SK-N-SH treated with all-trans-retinoic acid at 6 μM for 48 hours (cell line): Measurements from ENCODE around the gene RALGPS1.

ENCODE experiments used
- ATAC-seq: fragments of 200-7000 bp; cut with Tn5 transposase; 3 replicates; pipeline ENCODE4 v1.9.1; 2020; ENCODE audit warnings: mild to moderate bottlenecking, moderate library complexity
- BACH2 ChIP-seq: fragments of 250-450 bp; sonication (Bioruptor Pico); IDR thresholded peaks from 2 replicates; pipeline ENCODE4 v1.9.0; 2021; ENCODE audit warnings: mild to moderate bottlenecking, borderline replicate concordance
- CREB5 ChIP-seq: fragments of 250-450 bp; sonication (Bioruptor Pico); IDR thresholded peaks from 2 replicates; pipeline ENCODE4 v1.5.1; 2020; ENCODE audit warnings: low read depth, mild to moderate bottlenecking, moderate library complexity
- CSDC2 ChIP-seq: fragments of 250-450 bp; sonication (Bioruptor Pico); IDR thresholded peaks from 2 replicates; pipeline ENCODE4 v1.5.0; 2020; ENCODE audit warnings: mild to moderate bottlenecking, moderate library complexity
- CSRNP3 ChIP-seq: fragments of 250-450 bp; sonication (Bioruptor Pico); IDR thresholded peaks from 2 replicates; pipeline ENCODE4 v1.5.1; 2021; ENCODE audit warnings: mild to moderate bottlenecking, moderate library complexity
- ESRRG ChIP-seq: fragments of 250-450 bp; sonication (Bioruptor Pico); IDR thresholded peaks from 2 replicates; pipeline ENCODE4 v1.6.1; 2021; ENCODE audit warnings: mild to moderate bottlenecking
- GLIS3 ChIP-seq: fragments of 250-450 bp; sonication (Bioruptor Pico); IDR thresholded peaks from 2 replicates; pipeline ENCODE4 v1.5.0; 2020; ENCODE audit warnings: mild to moderate bottlenecking, moderate library complexity
- ISL1 ChIP-seq: fragments of 250-450 bp; sonication (Bioruptor Pico); IDR thresholded peaks from 2 replicates; pipeline ENCODE4 v2.1.2; 2022; ENCODE audit warnings: mild to moderate bottlenecking, moderate library complexity
- OSR1 ChIP-seq: fragments of 250-450 bp; sonication (Bioruptor Pico); IDR thresholded peaks from 2 replicates; pipeline ENCODE4 v1.8.0; 2022; ENCODE audit warnings: moderate library complexity, mild to moderate bottlenecking, inconsistent platforms
- PATZ1 ChIP-seq: fragments of 250-450 bp; sonication (Bioruptor Pico); IDR thresholded peaks from 2 replicates; pipeline ENCODE4 v1.8.0; 2020; ENCODE audit warnings: mild to moderate bottlenecking, moderate library complexity, borderline replicate concordance
- POU6F1 ChIP-seq: fragments of 250-450 bp; sonication (Bioruptor Pico); IDR thresholded peaks from 2 replicates; pipeline ENCODE4 v1.8.0; 2021; ENCODE audit warnings: low read depth, mild to moderate bottlenecking, moderate library complexity, borderline replicate concordance
- PPARA ChIP-seq: fragments of 250-450 bp; sonication (Bioruptor Pico); IDR thresholded peaks from 2 replicates; pipeline ENCODE4 v1.5.0; 2020; ENCODE audit warnings: mild to moderate bottlenecking, borderline replicate concordance
- SNAI2 ChIP-seq: fragments of 250-450 bp; sonication (Bioruptor Pico); IDR thresholded peaks from 2 replicates; pipeline ENCODE4 v1.5.0; 2020; ENCODE audit warnings: mild to moderate bottlenecking, moderate library complexity
- TCF4 ChIP-seq: fragments of 250-450 bp; sonication (Bioruptor Pico); IDR thresholded peaks from 2 replicates; pipeline ENCODE4 v1.8.0; 2021; ENCODE audit warnings: mild to moderate bottlenecking, moderate library complexity, borderline replicate concordance
- TOX ChIP-seq: fragments of 250-450 bp; sonication (Bioruptor Pico); IDR thresholded peaks from 2 replicates; pipeline ENCODE4 v1.8.0; 2021; ENCODE audit warnings: mild to moderate bottlenecking, moderate library complexity, borderline replicate concordance
- TSHZ2 ChIP-seq: fragments of 250-450 bp; sonication (Bioruptor Pico); IDR thresholded peaks from 2 replicates; pipeline ENCODE4 v1.5.0; 2020; ENCODE audit warnings: mild to moderate bottlenecking, moderate library complexity
- ZC3H10 ChIP-seq: fragments of 250-450 bp; sonication (Bioruptor Pico); IDR thresholded peaks from 2 replicates; pipeline ENCODE4 v1.5.1; 2021; ENCODE audit warnings: mild to moderate bottlenecking, moderate library complexity
- ZFP3 ChIP-seq: fragments of 250-450 bp; sonication (Bioruptor Pico); IDR thresholded peaks from 2 replicates; pipeline ENCODE4 v1.5.0; 2020; ENCODE audit warnings: mild to moderate bottlenecking, moderate library complexity
- ZNF565 ChIP-seq: fragments of 450-650 bp; formaldehyde crosslinking; conservative IDR thresholded peaks from 2 replicates; pipeline ENCODE4 v1.5.0; 2020; ENCODE audit warnings: low read depth, mild to moderate bottlenecking, moderate library complexity
- ZNF70 ChIP-seq: fragments of 450-650 bp; formaldehyde crosslinking; IDR thresholded peaks from 2 replicates; pipeline ENCODE4 v1.5.0; 2020; ENCODE audit warnings: mild to moderate bottlenecking, moderate library complexity
- ZNF8 ChIP-seq: fragments of 450-650 bp; formaldehyde crosslinking; IDR thresholded peaks from 2 replicates; pipeline ENCODE4 v1.5.0; 2020; ENCODE audit warnings: mild to moderate bottlenecking, moderate library complexity

RALGPS1 gene

GRCh38 chr9:127209948-127210640 lies 295.5 kb downstream of the RALGPS1 start (continued):
- TF ChIP-seq TSHZ2 (CRISPR knock-in tag) (no peak), ZFP3 (CRISPR knock-in tag) (no peak), ZNF8 (CRISPR knock-in tag) (no peak)

GRCh38 chr9:127210851-127211730 lies 296.5 kb downstream of the RALGPS1 start:
- no peak for ATAC-seq

GRCh38 chr9:127211983-127212382 lies 297.4 kb downstream of the RALGPS1 start:
- ATAC-seq: no peak
- TF ChIP-seq GLIS3 (CRISPR knock-in tag) (no peak), TCF4 (CRISPR knock-in tag) (no peak), BACH2 (no peak), CSDC2 (CRISPR knock-in tag) (no peak), PATZ1 (CRISPR knock-in tag) (no peak), CSRNP3 (no peak), ESRRG (CRISPR knock-in tag) (no peak), ZC3H10 (CRISPR knock-in tag) (no peak), OSR1 (CRISPR knock-in tag) (no peak), TSHZ2 (CRISPR knock-in tag) (no peak), SNAI2 (CRISPR knock-in tag) (no peak), ISL1 (CRISPR knock-in tag) (no peak), TOX (no peak), POU6F1 (CRISPR knock-in tag) (no peak), ZNF565 (CRISPR knock-in tag) (no peak), ZNF70 (CRISPR knock-in tag) (no peak)

More at GRCh38 chr9:127210851-127211730, 296.5 kb downstream of the RALGPS1 start:
- no peak for TF ChIP-seq CREB5
- no peak for TF ChIP-seq PPARA (CRISPR knock-in tag)
